Measurements from ENCODE around the gene BIVM.

BIVM gene

DNA sequence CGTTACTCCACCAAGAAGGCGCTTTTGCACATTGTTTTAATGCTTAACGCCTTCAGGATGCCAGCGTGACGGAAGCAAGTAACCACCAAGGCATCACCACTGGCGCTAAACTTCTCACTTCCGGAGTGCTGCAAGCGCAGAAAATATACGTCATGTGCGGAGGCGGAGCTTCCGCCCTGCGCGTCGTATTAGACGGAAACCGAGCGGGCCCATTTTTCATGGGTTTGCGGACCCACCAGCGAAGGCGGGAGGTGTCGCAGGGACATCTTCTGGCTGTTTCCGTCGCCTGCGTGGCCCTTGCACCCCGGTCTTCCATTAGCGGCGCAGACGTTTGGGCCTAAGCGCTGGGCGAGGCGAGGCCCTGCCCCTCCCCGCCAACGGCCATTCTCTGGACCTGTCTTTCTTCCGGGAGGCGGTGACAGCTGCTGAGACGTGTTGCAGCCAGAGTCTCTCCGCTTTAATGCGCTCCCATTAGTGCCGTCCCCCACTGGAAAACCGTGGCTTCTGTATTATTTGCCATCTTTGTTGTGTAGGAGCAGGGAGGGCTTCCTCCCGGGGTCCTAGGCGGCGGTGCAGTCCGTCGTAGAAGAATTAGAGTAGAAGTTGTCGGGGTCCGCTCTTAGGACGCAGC, 46.8 kb downstream of the BIVM start, which contains the start of gene ERCC5:
ERCC5 (plus strand) TSS at position 403 of the 631 bp plus-strand sequence. CDS start 235 bp downstream, outside the sequence.
- DNase-seq, result peak; percentile 96

DNA sequence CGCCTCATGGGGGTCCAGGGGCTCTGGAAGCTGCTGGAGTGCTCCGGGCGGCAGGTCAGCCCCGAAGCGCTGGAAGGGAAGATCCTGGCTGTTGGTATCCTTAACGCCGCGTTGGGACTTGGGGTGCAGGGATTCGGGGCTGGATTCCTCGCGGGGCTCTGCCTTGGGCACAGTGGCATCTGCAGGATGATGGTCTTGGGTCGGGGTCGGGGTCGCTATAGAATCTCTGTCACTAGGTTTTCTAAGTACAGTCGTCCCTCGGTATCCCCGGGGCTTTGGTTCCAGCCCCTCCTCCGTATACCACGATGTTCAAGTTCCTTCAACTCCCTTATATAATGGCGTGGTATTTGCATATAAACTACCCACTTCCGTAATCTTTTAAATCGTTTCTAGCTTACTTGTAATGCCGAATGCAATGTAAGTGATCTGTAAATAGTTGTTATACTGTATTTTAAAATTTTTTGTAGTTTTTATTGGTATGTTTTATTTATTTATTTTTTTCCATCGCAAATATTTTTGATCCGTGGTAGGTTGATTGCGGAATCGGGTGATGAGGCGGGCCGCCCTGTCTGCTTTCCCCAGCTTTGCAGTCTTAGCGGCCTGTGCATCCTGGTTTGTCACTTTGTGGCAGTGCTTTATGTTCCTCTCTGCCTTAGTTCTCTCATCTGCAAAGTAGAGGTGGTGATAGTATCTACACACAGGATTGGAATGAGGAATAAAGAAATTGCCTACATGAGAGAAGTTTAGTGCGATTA, 47.5 kb downstream of the BIVM start:
- DNase-seq, result peak; percentile 52

- peak; percentile 28 for DNase-seq
Measured at GRCh38 chr13:102847272-102848234, 48.6 kb downstream of the BIVM start.

GRCh38 chr13:102848956-102849355, 50.0 kb downstream of the BIVM start:
- DNase-seq, result no peak

DNA sequence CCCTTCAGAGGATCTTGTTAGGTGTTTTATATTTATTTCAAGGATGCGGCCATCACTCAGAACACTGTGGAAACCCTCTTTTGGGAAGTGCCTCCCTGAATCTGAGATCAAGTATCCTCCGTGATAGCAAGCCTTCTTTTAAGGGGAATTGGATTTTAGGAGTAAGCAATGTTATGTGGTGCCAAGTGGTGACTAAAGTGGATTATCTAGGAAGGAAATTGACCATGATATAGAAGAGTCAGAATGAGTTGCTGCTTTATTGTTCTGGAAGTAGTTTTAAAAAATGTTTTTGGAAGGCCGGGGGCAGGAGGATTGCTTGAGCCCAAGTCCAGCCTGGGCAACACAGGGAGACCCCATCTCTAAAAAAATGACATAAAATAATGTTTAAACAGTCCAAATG, 53.6 kb downstream of the BIVM start:
- no peak for DNase-seq

GRCh38 chr13:102854675-102855074, 55.8 kb downstream of the BIVM start:
- DNase-seq, result no peak

GRCh38 chr13:102856557-102856956, 57.6 kb downstream of the BIVM start:
- no peak for DNase-seq

GRCh38 chr13:102862624-102863210, 63.8 kb downstream of the BIVM start:
- DNase-seq, result no peak

DNA sequence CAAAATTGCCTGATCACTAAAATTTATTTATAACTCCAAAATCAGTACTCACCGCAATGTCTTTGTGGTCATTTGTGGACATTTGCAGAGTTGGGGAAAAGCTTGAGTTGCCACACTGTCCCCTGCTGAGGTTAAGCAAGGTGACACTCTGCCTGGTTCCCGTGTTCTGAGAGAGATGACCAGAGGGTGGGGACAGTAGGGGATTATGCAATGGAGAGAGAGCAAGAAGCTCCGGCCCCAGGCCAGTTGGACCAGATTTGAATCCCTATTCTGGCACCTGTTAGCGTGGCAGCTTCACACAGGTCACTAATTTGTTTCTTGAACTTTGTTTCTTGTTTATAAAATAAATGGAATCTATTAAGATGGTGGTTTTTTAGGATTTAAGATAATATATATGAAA, 64.7 kb downstream of the BIVM start:
- no peak for DNase-seq

GRCh38 chr13:102868366-102868936, 69.5 kb downstream of the BIVM start:
- DNase-seq, result no peak

DNA sequence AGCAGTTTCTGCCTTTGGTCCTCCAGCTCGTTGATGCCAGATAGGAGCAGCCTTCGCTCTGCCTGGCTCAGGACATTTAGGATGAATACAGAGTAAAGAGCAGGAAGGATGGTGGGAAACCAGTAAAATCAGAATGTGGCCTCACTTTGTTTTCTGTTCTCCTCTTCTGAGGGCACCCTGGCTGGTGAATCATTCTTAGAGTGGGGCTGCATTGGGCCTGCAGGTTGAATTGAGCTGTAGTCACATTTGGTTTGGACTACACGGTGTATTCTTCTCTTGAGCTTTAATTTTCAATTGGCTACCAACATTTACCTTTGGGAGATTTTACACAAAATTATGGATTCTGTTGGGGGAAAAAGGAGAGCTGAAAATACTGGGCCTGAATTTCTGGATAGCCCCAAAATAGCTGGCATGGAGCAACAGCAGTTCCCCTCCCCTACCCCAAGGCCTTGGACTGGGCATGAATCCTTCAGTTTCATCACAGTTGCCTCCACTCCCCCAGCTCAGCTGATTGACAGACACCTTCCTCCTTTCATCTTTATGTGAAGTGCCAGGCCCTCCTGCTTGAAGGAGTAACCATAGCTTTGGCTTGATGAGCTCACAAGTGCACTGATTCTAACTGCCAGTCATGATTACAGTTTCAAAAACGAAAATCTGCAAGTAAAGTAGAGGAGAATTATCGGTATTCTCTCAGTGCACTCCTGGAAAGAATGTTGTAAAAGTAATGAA, 71.2 kb downstream of the BIVM start:
- no peak for DNase-seq

DNA sequence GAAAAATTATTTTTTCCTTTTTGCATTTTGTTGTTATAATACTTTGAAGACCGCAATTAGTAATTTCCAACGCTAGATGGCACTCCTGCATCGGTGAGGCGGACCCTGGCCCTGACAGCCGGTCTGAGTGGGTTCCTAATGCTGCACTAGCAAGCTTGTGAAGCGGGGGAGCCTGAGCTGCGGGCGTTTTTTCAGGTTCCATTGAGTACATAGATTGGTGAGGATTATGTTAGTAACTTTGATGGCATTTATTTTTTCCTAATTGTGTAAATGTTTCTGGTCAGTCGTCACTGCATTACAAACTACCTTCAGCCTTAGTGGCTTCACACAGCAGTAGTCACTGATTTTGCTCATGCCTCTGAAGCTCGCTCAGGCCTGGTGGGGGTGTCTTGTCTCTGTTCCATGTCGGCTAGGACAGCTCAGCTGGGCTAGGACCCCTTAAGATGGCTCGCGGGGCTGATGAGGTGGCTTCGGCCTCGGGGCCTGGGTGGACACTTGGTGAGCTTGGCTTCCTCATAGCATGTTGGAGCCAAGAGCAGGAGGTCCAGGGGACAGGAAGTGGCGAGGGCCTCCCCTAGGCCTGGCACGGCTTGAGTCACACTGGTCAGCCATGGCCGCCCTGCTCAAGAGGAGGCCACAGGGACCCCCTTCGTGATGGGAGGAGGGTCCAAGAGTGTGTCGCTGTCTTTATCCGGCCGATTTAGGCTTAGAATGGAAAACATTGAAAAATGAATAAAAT, 71.9 kb downstream of the BIVM start:
- peak; percentile 51 for DNase-seq

DNA sequence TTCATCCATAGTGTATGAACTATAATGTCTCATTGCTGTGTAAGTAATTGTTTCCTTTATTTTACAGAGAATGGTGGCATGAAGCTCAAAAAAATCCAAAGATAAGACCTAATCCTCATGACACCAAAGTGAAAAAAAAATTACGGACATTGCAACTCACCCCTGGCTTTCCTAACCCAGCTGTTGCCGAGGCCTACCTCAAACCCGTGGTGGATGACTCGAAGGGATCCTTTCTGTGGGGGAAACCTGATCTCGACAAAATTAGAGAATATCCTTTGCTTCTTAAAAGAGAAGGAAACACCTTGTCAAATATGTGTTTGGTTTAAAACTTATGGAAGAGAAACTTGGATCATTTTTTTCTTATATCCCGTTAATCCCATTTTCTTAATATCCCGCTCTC, 73.2 kb downstream of the BIVM start:
- no peak for DNase-seq

- no peak for DNase-seq
Measured at GRCh38 chr13:102872531-102872930, 73.6 kb downstream of the BIVM start.

DNA sequence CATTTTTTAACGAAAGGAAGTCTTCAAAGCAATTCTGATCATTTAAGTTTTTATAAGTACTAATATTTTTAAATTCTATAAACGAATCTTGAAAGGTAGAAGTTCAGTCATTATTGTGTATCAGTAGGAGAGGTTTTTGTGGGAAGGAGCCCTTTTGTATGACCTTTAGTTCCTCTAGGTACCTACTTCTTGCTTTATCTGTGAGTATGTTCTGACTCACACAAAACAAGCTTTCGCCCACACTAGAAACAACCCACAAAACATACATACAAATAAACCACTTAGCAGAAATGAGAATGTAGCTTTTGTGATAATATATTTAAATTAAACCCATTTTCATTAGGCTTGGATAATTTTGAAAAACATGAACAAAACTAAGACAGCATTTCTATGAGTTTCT, 74.7 kb downstream of the BIVM start:
- no peak for DNase-seq

DNA sequence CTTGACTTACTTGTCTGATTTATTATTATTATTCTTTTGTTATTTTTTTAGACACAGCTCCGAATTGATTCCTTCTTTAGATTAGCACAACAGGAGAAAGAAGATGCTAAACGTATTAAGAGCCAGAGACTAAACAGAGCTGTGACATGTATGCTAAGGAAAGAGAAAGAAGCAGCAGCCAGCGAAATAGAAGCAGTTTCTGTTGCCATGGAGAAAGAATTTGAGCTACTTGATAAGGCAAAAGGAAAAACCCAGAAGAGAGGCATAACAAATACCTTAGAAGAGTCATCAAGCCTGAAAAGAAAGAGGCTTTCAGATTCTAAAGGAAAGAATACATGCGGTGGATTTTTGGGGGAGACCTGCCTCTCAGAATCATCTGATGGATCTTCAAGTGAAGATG, 76.3 kb downstream of the BIVM start:
- no peak for DNase-seq

DNA sequence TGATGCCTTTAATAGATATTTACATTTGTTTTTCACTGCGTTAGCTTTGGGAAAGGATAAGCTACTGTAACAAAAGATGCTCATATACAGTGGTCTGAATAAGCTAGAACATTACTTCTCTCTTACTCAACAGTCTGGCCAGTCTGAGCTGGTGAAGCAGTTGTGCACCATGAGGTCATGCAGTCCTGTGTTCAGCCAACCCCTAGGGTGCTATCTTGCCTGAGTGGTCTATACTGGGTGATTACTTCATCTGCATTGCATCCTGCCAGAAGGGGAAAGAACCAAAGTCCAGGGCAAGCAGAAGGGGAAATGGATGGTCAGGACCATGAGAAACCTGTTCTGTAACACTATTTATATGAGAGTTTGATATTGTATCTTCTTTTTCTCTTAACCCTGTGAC, 78.4 kb downstream of the BIVM start:
- DNase-seq, result no peak

DNA sequence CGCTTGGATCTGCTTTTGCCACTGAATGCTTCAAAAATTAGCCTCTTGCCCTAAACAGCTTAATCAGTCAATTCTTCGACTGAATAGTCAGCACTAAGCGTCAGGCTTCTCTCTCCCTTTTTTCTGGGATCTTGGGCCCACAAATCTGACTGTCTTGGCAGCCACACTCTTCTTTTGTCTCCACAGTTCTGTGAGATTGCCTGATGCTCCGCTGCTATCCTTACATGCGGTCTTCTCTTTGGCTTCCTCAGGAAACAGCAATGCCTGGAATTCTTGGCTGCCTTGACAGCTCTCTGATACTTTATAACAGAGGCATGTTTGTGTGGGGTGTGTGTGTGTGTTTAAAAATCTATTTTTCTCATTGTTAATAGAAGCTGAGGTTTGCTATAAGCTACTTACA, 79.6 kb downstream of the BIVM start:
- no peak for DNase-seq

- no peak for DNase-seq
Measured at GRCh38 chr13:102879793-102880499, 81.0 kb downstream of the BIVM start.

Measured in NCI-H146 (cell line).